HG03565 (cell line): Measurements from ENCODE around the gene CNTN5.

ENCODE experiments used
- ATAC-seq: cut with Tn5 transposase; IDR thresholded peaks from one replicate; pipeline ENCODE4 v1.9.1; 2021; ENCODE audit warnings: mild to moderate bottlenecking, moderate library complexity; ENCODE audit not compliant: unreplicated experiment

CNTN5 gene

GRCh38 chr11:99884750-99885149 lies 864.0 kb downstream of the CNTN5 start:
- no peak for ATAC-seq

GRCh38 chr11:99887481-99887880 lies 866.7 kb downstream of the CNTN5 start:
- no peak for ATAC-seq

GRCh38 chr11:99893811-99894210 lies 873.1 kb downstream of the CNTN5 start:
- no peak for ATAC-seq

DNA sequence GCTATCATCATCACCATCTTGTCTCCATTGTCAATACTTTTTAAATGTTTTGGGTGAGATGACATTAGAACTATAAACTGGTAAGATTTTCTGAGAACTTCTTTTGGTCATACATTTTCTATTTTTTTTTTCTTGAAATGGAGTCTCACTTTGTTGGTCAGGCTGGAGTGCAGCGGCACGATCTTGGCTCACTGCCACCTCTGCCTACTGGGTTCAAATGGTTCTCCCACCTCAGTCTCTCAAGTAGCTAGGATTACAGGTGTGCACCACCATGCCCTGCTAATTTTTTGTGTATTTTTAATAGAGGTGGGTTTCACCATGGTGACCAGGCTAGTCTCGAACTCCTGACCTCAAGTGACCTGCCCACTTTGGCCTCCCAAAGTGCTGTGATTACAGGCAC lies 880.4 kb downstream of the CNTN5 start:
- ATAC-seq = no peak

DNA sequence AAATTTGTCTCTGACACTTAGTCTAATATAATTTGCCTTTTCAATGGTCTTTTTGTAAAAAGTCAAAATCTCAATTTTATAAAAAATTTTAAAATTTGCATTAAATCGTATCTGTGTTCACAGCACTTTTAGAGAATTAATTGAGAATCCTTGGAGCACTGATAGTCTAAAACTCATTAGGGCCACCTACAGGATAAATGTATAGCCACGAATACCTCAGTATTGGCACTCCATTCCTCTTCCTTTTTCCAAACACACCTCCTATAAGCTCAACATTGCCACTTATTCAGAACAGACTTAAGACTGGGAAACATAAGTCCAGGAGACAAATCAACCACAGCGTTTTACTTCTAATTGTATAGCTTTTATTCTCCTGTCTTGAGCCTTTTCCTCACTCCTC lies 890.4 kb downstream of the CNTN5 start:
- no peak for ATAC-seq

DNA sequence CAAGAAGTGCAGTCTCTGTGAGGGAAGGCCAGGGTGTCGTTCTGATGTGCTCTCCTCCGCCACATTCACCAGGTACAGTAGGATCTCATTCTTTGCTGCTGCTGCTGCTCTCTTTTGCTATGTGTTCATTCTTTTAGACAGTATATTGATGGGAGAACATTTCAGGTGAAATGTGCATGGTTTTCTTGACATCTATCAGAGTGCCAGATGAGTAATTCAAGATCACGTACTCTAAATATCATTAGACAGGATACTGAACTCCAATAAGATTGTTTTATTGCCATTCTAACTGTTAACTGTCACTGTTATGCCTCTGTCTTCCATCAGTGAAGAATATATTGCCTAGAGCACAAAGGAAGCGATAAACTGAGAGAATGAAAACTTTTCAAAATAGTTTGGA lies 895.3 kb downstream of the CNTN5 start:
- ATAC-seq = no peak

GRCh38 chr11:99918761-99919160 lies 898.0 kb downstream of the CNTN5 start:
- ATAC-seq = no peak

GRCh38 chr11:99920956-99921355 lies 900.2 kb downstream of the CNTN5 start:
- no peak for ATAC-seq

GRCh38 chr11:99925968-99926367 lies 905.2 kb downstream of the CNTN5 start:
- no peak for ATAC-seq

DNA sequence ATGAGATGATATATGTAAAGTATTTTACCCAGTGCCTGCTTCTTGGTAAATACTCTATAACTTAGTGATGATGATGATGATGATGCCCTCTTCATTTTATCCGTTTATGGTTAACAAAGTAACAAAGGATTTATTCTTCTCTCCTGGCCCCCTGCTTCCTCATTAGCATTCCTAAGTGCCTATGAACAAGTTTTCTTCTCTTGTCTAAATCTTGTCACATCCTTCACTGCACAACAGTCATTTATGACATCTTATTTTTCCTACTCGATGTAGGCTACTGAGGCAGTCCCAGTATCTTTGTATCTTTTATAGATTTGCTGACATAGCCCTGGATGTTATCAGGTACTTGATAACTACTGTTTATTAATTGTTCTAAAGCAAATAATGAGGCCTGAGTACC lies 911.9 kb downstream of the CNTN5 start:
- ATAC-seq = no peak

DNA sequence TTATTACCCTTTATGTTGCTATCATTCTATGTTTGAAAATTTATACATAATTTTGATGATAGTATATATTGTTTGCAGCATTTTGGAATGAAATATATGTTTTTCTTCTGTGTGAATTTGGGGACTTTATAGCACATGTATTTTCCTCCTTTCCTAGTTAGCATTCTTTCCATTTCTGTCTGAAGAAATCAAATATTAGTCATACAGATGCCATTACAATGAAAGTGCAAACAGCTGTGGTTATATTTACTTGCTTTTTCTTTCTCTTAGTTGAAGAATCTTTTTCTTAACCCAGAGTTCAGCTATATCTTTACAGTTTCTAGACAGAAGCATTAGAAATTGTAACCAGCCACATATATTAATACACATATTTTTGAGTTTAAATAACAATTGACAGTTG lies 913.3 kb downstream of the CNTN5 start:
- ATAC-seq = no peak

- ATAC-seq = no peak
Observed at GRCh38 chr11:99937330-99937729, 916.6 kb downstream of the CNTN5 start.

- no peak for ATAC-seq
Observed at GRCh38 chr11:99952816-99953215, 932.1 kb downstream of the CNTN5 start.

- no peak for ATAC-seq
Observed at GRCh38 chr11:99960536-99960935, 939.8 kb downstream of the CNTN5 start.

GRCh38 chr11:99968336-99968735 lies 947.6 kb downstream of the CNTN5 start:
- ATAC-seq = no peak

- ATAC-seq = no peak
Observed at GRCh38 chr11:99973993-99974392, 953.2 kb downstream of the CNTN5 start.

GRCh38 chr11:99979042-99979441 lies 958.3 kb downstream of the CNTN5 start:
- ATAC-seq = no peak

GRCh38 chr11:99987821-99988470 lies 967.2 kb downstream of the CNTN5 start:
- ATAC-seq = no peak

DNA sequence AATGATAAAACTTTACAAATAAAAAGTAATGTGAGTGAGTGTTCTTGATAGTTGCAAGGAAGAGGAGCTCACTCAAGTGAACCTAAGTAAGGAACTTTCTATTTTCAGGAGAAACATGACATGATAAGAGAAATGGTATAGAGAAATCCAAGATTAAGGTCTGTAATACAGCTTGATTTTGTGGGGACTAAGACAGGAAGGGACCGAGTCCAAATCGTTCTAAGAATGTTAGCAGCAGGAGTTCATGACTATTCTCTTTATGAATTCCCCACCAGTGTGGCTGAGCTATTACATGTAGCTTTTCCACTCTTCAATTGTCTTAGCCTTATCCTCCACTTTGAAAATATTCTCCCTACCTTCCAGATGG lies 967.7 kb downstream of the CNTN5 start:
- ATAC-seq = no peak

DNA sequence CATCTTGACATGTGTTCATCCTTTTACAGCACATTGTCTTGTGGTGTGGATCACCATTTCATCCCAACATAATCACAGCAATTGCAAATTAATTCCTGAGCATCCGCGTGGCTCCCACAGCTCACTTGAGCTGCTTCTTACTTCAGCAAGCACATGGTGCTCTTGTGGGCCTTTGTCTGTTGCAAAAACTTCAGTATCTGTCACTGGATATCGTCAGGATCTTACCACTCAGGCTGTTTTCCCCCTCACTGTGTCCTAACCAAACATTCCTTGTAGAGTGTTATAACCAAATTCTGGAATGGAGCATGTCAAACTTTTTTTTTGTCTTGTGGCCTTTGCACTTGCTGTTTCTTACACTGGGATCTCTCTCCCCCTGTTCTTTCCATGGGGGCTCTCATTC lies 983.2 kb downstream of the CNTN5 start:
- no peak for ATAC-seq

DNA sequence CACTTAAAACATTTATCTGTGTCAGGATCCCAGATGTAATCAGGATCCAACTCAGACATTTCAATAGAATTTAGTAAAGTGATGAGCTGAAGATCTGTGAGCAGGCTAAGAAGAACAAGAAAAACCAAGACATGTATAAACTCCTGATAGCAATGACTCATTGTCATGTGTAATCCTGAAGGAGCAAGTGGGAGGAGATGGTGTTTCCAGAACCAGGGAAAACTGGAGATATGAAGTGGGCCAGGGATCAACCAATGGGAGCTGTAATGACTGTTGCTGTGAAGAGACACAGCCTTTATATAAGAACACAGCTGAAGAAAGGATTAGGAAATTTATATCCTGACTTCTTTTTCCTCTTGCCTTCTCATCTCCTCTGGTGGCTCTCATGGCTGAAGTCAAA lies 983.8 kb downstream of the CNTN5 start:
- no peak for ATAC-seq

GRCh38 chr11:100008417-100008816 lies 987.7 kb downstream of the CNTN5 start:
- ATAC-seq = no peak

DNA sequence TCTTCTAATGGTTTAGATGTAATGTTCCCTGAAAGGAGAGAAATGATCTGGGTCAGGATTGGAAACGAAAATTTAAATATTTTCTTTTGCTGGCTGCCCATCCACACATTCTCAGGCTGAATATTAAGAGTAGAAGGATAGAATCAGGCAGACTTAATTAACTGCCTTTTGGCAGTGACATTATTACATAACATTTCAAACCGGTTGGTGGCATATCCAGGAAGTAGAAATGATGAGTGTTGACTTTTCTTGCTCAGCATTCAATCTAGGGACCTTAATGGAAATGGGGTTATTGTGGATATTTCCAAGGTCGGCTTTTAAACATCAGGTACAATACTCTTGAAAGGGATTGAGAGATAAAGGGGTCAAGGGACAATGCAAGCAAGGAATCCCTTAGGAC lies 989.0 kb downstream of the CNTN5 start:
- no peak for ATAC-seq
